CD14-positive monocyte (primary cell): Measurements from ENCODE around the gene ITGB2. TPM values are rescaled to one million over a fixed set of nuclear protein-coding genes. Genes with fewer than 3 reads are reported as not detected.

ENCODE experiments used
- DNase-seq, 3 donors: peaks; one replicate each; pipeline ENCODE4 v3.0.0-alpha.2; 2011 to 2022
- H2AFZ ChIP-seq: 2 replicates; pipeline ENCODE4 v1.6.0; 2012; ENCODE audit warnings: mild to moderate bottlenecking, low read depth, low read length, inconsistent platforms; ENCODE audit not compliant: insufficient read depth, poor library complexity, severe bottlenecking
- H3K27ac ChIP-seq, 2 donors: 1 replicate in 1 of 2; 2 replicates in 1 of 2; pipeline ENCODE4 v1.5.1; 2012 to 2013; ENCODE audit warnings: low read length in 2 of 2, control low read depth in 1 of 2, inconsistent platforms in 1 of 2, low read depth in 1 of 2, mild to moderate bottlenecking in 1 of 2
- H3K27me3 ChIP-seq, 2 donors: one replicate each; pipeline versions ENCODE4 v1.6.0 to v1.6.1; 2011 to 2013; ENCODE audit warnings: low read length in 2 of 2; ENCODE audit not compliant: control insufficient read depth in 2 of 2, insufficient read depth in 2 of 2
- H3K36me3 ChIP-seq, 2 donors: replicated peaks in 1 of 2; 1 replicate in 1 of 2; 2 replicates in 1 of 2; pipeline versions ENCODE4 v1.5.1 to v1.6.1; 2012 to 2013; ENCODE audit warnings: low read length in 2 of 2, control low read depth in 1 of 2, inconsistent platforms in 1 of 2, mild to moderate bottlenecking in 1 of 2; ENCODE audit not compliant: insufficient read depth in 2 of 2, control insufficient read depth in 1 of 2
- H3K4me1 ChIP-seq, 2 donors: 1 replicate in 1 of 2; 2 replicates in 1 of 2; pipeline versions ENCODE4 v1.5.1 to v1.6.1; 2012 to 2013; ENCODE audit warnings: low read length in 2 of 2, control low read depth in 1 of 2, inconsistent platforms in 1 of 2, mild to moderate bottlenecking in 1 of 2, moderate library complexity in 1 of 2; ENCODE audit not compliant: insufficient read depth in 2 of 2, control insufficient read depth in 1 of 2
- H3K4me2 ChIP-seq: replicated peaks from 2 replicates; pipeline ENCODE3; 2012; ENCODE audit warnings: low read length, moderate library complexity, mild to moderate bottlenecking; ENCODE audit not compliant: poor library complexity, severe bottlenecking; ENCODE audit errors: extremely low read depth
- H3K4me3 ChIP-seq, 3 experiments: fragments of 200-600 bp in 1 of 3; sonication (generic) in 1 of 3; replicated peaks in 1 of 3; 1 replicate in 2 of 3; 2 replicates in 1 of 3; pipeline ENCODE4 v1.5.1; 2011 to 2013; ENCODE audit warnings: low read length in 3 of 3, mild to moderate bottlenecking in 3 of 3, control low read depth in 2 of 3, low read depth in 2 of 3, inconsistent platforms in 1 of 3, moderate library complexity in 1 of 3
- H3K79me2 ChIP-seq: 2 replicates; pipeline ENCODE4 v1.6.0; 2012; ENCODE audit warnings: mild to moderate bottlenecking, control low read depth, inconsistent platforms, low read length, moderate library complexity; ENCODE audit not compliant: insufficient read depth
- H3K9ac ChIP-seq: 2 replicates; pipeline ENCODE4 v1.6.0; 2017; ENCODE audit warnings: low read length, mild to moderate bottlenecking; ENCODE audit not compliant: insufficient read depth, poor library complexity, severe bottlenecking
- H3K9me3 ChIP-seq, 2 donors: replicated peaks in 1 of 2; 1 replicate in 1 of 2; 2 replicates in 1 of 2; pipeline versions ENCODE4 v1.5.1 to v1.6.1; 2012 to 2013; ENCODE audit warnings: low read length in 2 of 2, control low read depth in 1 of 2; ENCODE audit not compliant: control insufficient read depth in 1 of 2, insufficient read depth in 1 of 2
- H4K20me1 ChIP-seq: 2 replicates; pipeline ENCODE4 v1.6.0; 2012; ENCODE audit warnings: mild to moderate bottlenecking, low read length, control low read depth, moderate library complexity; ENCODE audit not compliant: insufficient read depth
- H3K27ac Mint-ChIP-seq, 7 donors: one replicate each; pipeline ENCODE4 v1.8.0; 2020; ENCODE audit warnings: mild to moderate bottlenecking in 7 of 7, mixed read lengths in 7 of 7, moderate library complexity in 6 of 7, inconsistent platforms in 2 of 7
- H3K27me3 Mint-ChIP-seq, 3 donors: one replicate each; pipeline ENCODE4 v1.8.0; 2021 to 2022; ENCODE audit warnings: low read depth in 3 of 3, mild to moderate bottlenecking in 3 of 3, mixed read lengths in 3 of 3, moderate library complexity in 3 of 3, inconsistent platforms in 1 of 3
- H3K36me3 Mint-ChIP-seq, 2 donors: one replicate each; pipeline ENCODE4 v1.8.0; 2020; ENCODE audit warnings: mixed read lengths in 2 of 2, inconsistent platforms in 1 of 2, mild to moderate bottlenecking in 1 of 2
- H3K4me1 Mint-ChIP-seq: one replicate; pipeline ENCODE4 v1.8.0; 2020; ENCODE audit warnings: mild to moderate bottlenecking, mixed read lengths
- H3K4me3 Mint-ChIP-seq, 2 donors: one replicate each; pipeline ENCODE4 v1.8.0; 2020; ENCODE audit warnings: mild to moderate bottlenecking in 2 of 2, mixed read lengths in 2 of 2, moderate library complexity in 1 of 2
- H3K9me3 Mint-ChIP-seq, 7 donors: one replicate each; pipeline ENCODE4 v1.8.0; 2020 to 2022; ENCODE audit warnings: mixed read lengths in 7 of 7, mild to moderate bottlenecking in 6 of 7, moderate library complexity in 6 of 7, inconsistent platforms in 2 of 7
- CTCF ChIP-seq: fragments of 200-600 bp; IDR thresholded peaks from one replicate; pipeline ENCODE4 v1.8.0; 2022; ENCODE audit warnings: antibody characterized with exemption, mild to moderate bottlenecking
- WGBS: methylation state at CpG from one replicate; pipeline ENCODE4 v1.1.5; 2013; ENCODE audit warnings: missing lambda C conversion rate; ENCODE audit not compliant: insufficient coverage; 5-methylcytosine and 5-hydroxymethylcytosine counted together
- intact Hi-C, 2 donors: fragments of 100-400 bp; cut with micrococcal nuclease; formaldehyde crosslinking; loops; one replicate each; pipeline versions ENCODE4 v1.15.0 to v1.15.1; 2023
- polyA plus RNA-seq, 3 donors: library from polyadenylated mRNA; depleted of rRNA in 1 of 3; unstranded in 2 of 3; stranded (reverse) in 1 of 3; fragments of 300-500 nt in 2 of 3; fragments of >200 nt in 1 of 3; fragmentation: Illumina TruSeq in 2 of 3; gene quantifications; 1 replicate in 2 of 3; 2 replicates in 1 of 3; pipeline ENCODE4 v1.2.3, GENCODE V29; 2012 to 2021

The ITGB2 gene
- polyA plus RNA-seq, 3 donors, result 1,470 to 1,628 (median 1,602) TPM

DNA sequence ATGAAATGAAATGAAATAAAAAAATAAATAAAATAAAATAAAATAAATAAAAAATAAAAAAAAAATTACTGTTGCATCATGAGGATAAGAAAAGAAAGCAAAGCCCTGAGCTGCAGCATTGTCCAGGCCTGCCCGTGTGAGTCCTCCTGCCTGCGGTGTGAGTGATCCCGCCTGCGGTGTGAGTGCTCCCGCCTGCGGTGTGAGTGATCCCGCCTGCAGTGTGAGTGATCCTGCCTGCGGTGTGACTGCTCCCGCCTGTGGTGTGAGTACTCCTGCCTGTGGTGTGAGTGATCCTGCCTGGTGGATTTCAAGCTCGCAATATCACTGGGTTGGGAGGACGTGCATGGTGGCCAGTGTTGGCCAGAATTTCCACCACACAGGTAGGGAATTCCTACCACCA lies 24.8 kb downstream of the ITGB2 start:
- Mint-ChIP-seq H3K36me3 (peaks cover 64 to 99% of the 10 kb centered on the region in 2 donors), H3K9me3 (peaks cover 0 to 3% (median 0%) of the 10 kb centered on the region in 7 donors), H3K27me3 (no peaks in the 10 kb centered on the region), H3K4me3 (no peak overlapping the region), H3K4me1 (peaks cover 23% of the 10 kb centered on the region), H3K27ac (peak overlapping the region in 4 of 7 donors; percentile 31 to 65 (median 56))
- Histone ChIP-seq H3K4me2 (no peak overlapping the region), H3K36me3 (peaks cover 95 to 98% of the 10 kb centered on the region in 2 donors), H4K20me1 (peaks cover 99% of the 10 kb centered on the region), H3K9ac (no peak overlapping the region), H3K4me1 (peaks cover 17 to 54% of the 10 kb centered on the region in 2 donors), H3K27ac (peak overlapping the region in 1 of 2 donors; percentile 58), H3K9me3 (no peaks in the 10 kb centered on the region), H3K79me2 (peaks cover 85% of the 10 kb centered on the region), H2AFZ (no peak overlapping the region), H3K27me3 (no peaks in the 10 kb centered on the region), H3K4me3 (no peak overlapping the region)
- no peak for DNase-seq
- 98% methylated on average over 6 of the region's 11 CpGs for WGBS
- TF ChIP-seq CTCF, result no peak
- intact Hi-C loops, result no loop called here

- peaks cover 66 to 99% of the 10 kb centered on the region in 2 donors for H3K36me3 Mint-ChIP-seq
- peaks cover 84% of the 10 kb centered on the region for H3K79me2 ChIP-seq
- H3K4me3 ChIP-seq, result no peak overlapping the region
- peaks cover 23% of the 10 kb centered on the region for H3K4me1 Mint-ChIP-seq
- H4K20me1 ChIP-seq, result peaks cover 99% of the 10 kb centered on the region
- no peak for TF ChIP-seq CTCF
- H3K27ac Mint-ChIP-seq, result peak overlapping the region; percentile 15 to 83 (median 57)
- no peaks in the 10 kb centered on the region for H3K9me3 ChIP-seq
- no peak overlapping the region for H3K4me2 ChIP-seq
- peaks cover 95 to 98% of the 10 kb centered on the region in 2 donors for H3K36me3 ChIP-seq
- peak overlapping the region; percentile 21 to 66 for H3K27ac ChIP-seq
- H3K4me1 ChIP-seq, result peaks cover 17 to 52% of the 10 kb centered on the region in 2 donors
- peaks cover 0 to 2% (median 0%) of the 10 kb centered on the region in 7 donors for H3K9me3 Mint-ChIP-seq
- H3K9ac ChIP-seq, result no peak overlapping the region
- H3K27me3 ChIP-seq, result no peaks in the 10 kb centered on the region
- H3K4me3 Mint-ChIP-seq, result no peak overlapping the region
- WGBS, result 95% methylated on average over 18 of the region's 19 CpGs
- H2AFZ ChIP-seq, result no peak overlapping the region
- no peak for DNase-seq
- intact Hi-C loops, result no loop called here
- H3K27me3 Mint-ChIP-seq, result no peaks in the 10 kb centered on the region
Measured at GRCh38 chr21:44894687-44895302, 25.9 kb downstream of the ITGB2 start.
